Pancreas (tissue), 10 donors: Measurements from ENCODE around the gene TMCO6. TPM values are rescaled to one million over a fixed set of nuclear protein-coding genes. Genes with fewer than 3 reads are reported as not detected.

Source experiments
- ATAC-seq, 4 donors: fragments of 200-7000 bp; cut with Tn5 transposase; one replicate each; pipeline versions ENCODE4 v1.8.0 to v1.9.1; 2020; ENCODE audit warnings: mild to moderate bottlenecking in 4 of 4, moderate library complexity in 4 of 4
- DNase-seq, 6 donors: peaks; one replicate each; pipeline ENCODE4 v3.0.0-alpha.2; 2020
- FAIRE-seq: peaks from 2 replicates; lab custom pipeline; 2012; peaks lifted over from hg19 to GRCh38; lab: Jason Lieb, UNC
- H3K27ac ChIP-seq, 4 donors: fragments of 200-600 bp; sonication (generic); 1 replicate in 3 of 4; 2 replicates in 1 of 4; pipeline versions ENCODE4 v1.5.0 to v1.8.0; 2020
- H3K27me3 ChIP-seq, 4 donors: fragments of 200-600 bp; one replicate each; pipeline ENCODE4 v1.8.0; 2021
- H3K36me3 ChIP-seq, 3 donors: fragments of 200-600 bp; sonication (generic) in 1 of 3; one replicate each; pipeline versions ENCODE4 v1.5.0 to v1.8.0; 2020 to 2021
- H3K4me1 ChIP-seq, 3 donors: fragments of 200-600 bp; one replicate each; pipeline ENCODE4 v1.8.0; 2021
- H3K4me3 ChIP-seq, 4 donors: fragments of 200-600 bp; sonication (generic) in 2 of 4; one replicate each; pipeline versions ENCODE4 v1.5.0 to v1.8.0; 2020 to 2021
- H3K9me3 ChIP-seq, 4 donors: fragments of 200-600 bp; one replicate each; pipeline ENCODE4 v1.8.0; 2021
- CTCF ChIP-seq, 4 donors: fragments of 200-600 bp; sonication (generic) in 3 of 4; IDR thresholded peaks; one replicate each; pipeline versions ENCODE4 v1.5.0 to v1.8.0; 2021; ENCODE audit warnings: antibody characterized with exemption in 4 of 4
- whole genome bisulfite sequencing, 2 donors: extraction: QIAGEN DNeasy Blood & Tissue Kit; methylation state at CpG; one replicate each; pipeline ENCODE4 v1.1.7; 2013; 5-methylcytosine and 5-hydroxymethylcytosine counted together
- intact Hi-C, 3 donors: fragments of 100-400 bp; cut with DNase I; formaldehyde crosslinking; loops; one replicate each; pipeline versions ENCODE4 v1.11.1 to v1.14.2; 2022
- polyA plus RNA-seq, 2 donors: library from polyadenylated mRNA; stranded (reverse); fragments of 200-250 nt; gene quantifications; one replicate each; pipeline ENCODE4 v1.2.3, GENCODE V29; 2013
- total RNA-seq, 6 donors: library from RNA; stranded (reverse); fragmentation: NEBNext Ultra II Directional in 4 of 6; extraction: Animal tissue kit (Norgen Biotek cat#: 25700) in 4 of 6; gene quantifications; one replicate each; pipeline versions ENCODE4 v1.2.1 to v1.2.4, GENCODE V29; 2021 to 2023
- donor health status: healthy with polysubstance abuse.
- donor health status: DM: no; HTN: no; CAD: no; lungs with moderate emphysema.
- donor health status: DM: no; HTN: no; CAD: no.
- donor health status: control.
- donor health status: control.
- donor health status: Bipolar disorder and iron deficiency.
- donor health status: DM: yes; HTN: yes; CAD: no.
- donor health status: DM: no; HTN: no; CAD: no.
- donor health status: DM: no; HTN: no; CAD: no.
- donor health status: DM: yes; HTN: yes; CAD: no.

The TMCO6 gene
- total and polyA plus RNA-seq, 8 donors = 5.5 to 19.7 (median 9.1) TPM

- no peak for TF ChIP-seq CTCF (IDR thresholded peaks at IDR 0.05)
- no peaks in the 10 kb centered on the region for H3K9me3 ChIP-seq
- DNase-seq (no peak), ATAC-seq (no peak), FAIRE-seq (no peak)
- no peak overlapping the region for H3K4me3 ChIP-seq
- no peaks in the 10 kb centered on the region for H3K27me3 ChIP-seq
- WGBS, 2 donors = 93 to 95% methylated on average over 4 of the region's 4 CpGs
- H3K4me1 ChIP-seq = no peaks in the 10 kb centered on the region
- intact Hi-C loops = no loop called here
- no peak overlapping the region for H3K27ac ChIP-seq
- peaks cover 0 to 48% (median 11%) of the 10 kb centered on the region in 3 donors for H3K36me3 ChIP-seq
These were observed 35.4 kb downstream of the TMCO6 start for GRCh38 chr5:140674629-140675028.

- H3K9me3 ChIP-seq = no peaks in the 10 kb centered on the region
- intact Hi-C loops = no loop called here
- no peaks in the 10 kb centered on the region for H3K4me1 ChIP-seq
- TF ChIP-seq CTCF (IDR thresholded peaks at IDR 0.05) = no peak
- H3K27me3 ChIP-seq = no peaks in the 10 kb centered on the region
- no peak overlapping the region for H3K27ac ChIP-seq
- DNase-seq = no peak
- no peak for ATAC-seq
- FAIRE-seq = no peak
- WGBS, 2 donors = 90 to 94% methylated on average over 3 of the region's 3 CpGs
- no peak overlapping the region for H3K4me3 ChIP-seq
- H3K36me3 ChIP-seq = peaks cover 0 to 54% (median 20%) of the 10 kb centered on the region in 3 donors
These were observed 38.7 kb downstream of the TMCO6 start for GRCh38 chr5:140677947-140678346.

GRCh38 chr5:140678993-140679392, 39.7 kb downstream of the TMCO6 start:
- Histone ChIP-seq H3K36me3 (peaks cover 0 to 48% (median 20%) of the 10 kb centered on the region in 3 donors), H3K27me3 (no peaks in the 10 kb centered on the region), H3K9me3 (no peaks in the 10 kb centered on the region), H3K27ac (no peak overlapping the region), H3K4me3 (no peak overlapping the region), H3K4me1 (no peaks in the 10 kb centered on the region)
- intact Hi-C loops = no loop called here
- DNase-seq = no peak
- ATAC-seq = no peak
- WGBS, 2 donors = 97% methylated on average over 7 of the region's 7 CpGs
- no peak for TF ChIP-seq CTCF (IDR thresholded peaks at IDR 0.05)
- no peak for FAIRE-seq

- WGBS, 2 donors = 39 to 51% methylated on average over 8 of the region's 8 CpGs
- ATAC-seq (peak in 3 of 4 donors; percentile 1 to 2 (median 1)), FAIRE-seq (no peak), DNase-seq (no peak)
- no peaks in the 10 kb centered on the region for H3K27me3 ChIP-seq
- peak overlapping the region in 3 of 4 donors; percentile 63 to 79 (median 78) for H3K27ac ChIP-seq
- peak overlapping the region; percentile 41 to 92 (median 73) for H3K4me3 ChIP-seq
- H3K9me3 ChIP-seq = no peaks in the 10 kb centered on the region
- no peak for TF ChIP-seq CTCF (IDR thresholded peaks at IDR 0.05)
- peaks cover 0 to 9% (median 9%) of the 10 kb centered on the region in 3 donors for H3K4me1 ChIP-seq
- intact Hi-C loops = no loop called here
- peaks cover 0 to 14% (median 2%) of the 10 kb centered on the region in 3 donors for H3K36me3 ChIP-seq
These were observed 51.2 kb downstream of the TMCO6 start for GRCh38 chr5:140690376-140690932.
